Upper lobe of left lung (tissue), 4 donors: ENCODE data around the gene REEP5.

Source experiments
- POLR2A ChIP-seq, 4 donors: fragments of 450-650 bp; IDR thresholded peaks; one replicate each; pipeline ENCODE4 v1.5.1; 2016 to 2017; ENCODE audit warnings: antibody characterized with exemption in 4 of 4, mild to moderate bottlenecking in 2 of 4
- POLR2AphosphoS5 ChIP-seq, 2 donors: sonication (generic); formaldehyde crosslinking; IDR thresholded peaks; one replicate each; pipeline ENCODE4 v1.5.1; 2017; ENCODE audit warnings: antibody characterized with exemption in 2 of 2
- TF ChIP-seq, protein P1 (sequence below), 6 experiments: fragments of 450-650 bp in 4 of 6; fragments of 200-600 bp in 2 of 6; sonication (generic) in 2 of 6; IDR thresholded peaks; one replicate each; pipeline ENCODE4 v1.5.1; 2016 to 2019; ENCODE audit warnings: antibody characterized with exemption in 6 of 6

DNA sequence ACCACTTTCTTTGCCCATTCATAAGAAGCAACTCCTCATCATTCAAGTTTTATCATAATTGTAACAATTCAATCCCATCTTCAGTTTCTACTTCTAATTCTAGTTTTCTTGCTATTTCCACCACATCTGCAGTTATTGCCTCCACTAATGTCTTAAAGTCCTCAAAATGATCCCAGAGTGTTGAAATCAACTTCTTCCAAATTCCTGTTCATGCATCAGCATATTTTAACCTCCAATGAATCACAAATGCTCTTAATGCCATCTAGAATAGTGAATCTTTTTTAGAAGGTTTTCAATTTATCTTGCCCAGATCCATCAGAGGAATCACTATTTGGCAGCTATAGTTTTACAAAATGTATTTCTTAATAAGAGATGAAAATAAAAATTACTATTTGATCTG, 64.2 kb downstream of the REEP5 start:
- TF ChIP-seq POLR2A (IDR thresholded peaks at IDR 0.05), result no peak
- TF ChIP-seq, protein P1, sequence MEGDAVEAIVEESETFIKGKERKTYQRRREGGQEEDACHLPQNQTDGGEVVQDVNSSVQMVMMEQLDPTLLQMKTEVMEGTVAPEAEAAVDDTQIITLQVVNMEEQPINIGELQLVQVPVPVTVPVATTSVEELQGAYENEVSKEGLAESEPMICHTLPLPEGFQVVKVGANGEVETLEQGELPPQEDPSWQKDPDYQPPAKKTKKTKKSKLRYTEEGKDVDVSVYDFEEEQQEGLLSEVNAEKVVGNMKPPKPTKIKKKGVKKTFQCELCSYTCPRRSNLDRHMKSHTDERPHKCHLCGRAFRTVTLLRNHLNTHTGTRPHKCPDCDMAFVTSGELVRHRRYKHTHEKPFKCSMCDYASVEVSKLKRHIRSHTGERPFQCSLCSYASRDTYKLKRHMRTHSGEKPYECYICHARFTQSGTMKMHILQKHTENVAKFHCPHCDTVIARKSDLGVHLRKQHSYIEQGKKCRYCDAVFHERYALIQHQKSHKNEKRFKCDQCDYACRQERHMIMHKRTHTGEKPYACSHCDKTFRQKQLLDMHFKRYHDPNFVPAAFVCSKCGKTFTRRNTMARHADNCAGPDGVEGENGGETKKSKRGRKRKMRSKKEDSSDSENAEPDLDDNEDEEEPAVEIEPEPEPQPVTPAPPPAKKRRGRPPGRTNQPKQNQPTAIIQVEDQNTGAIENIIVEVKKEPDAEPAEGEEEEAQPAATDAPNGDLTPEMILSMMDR (IDR thresholded peaks at IDR 0.05), result no peak
- TF ChIP-seq POLR2AphosphoS5 (IDR thresholded peaks at IDR 0.05), result no peak
